Prostate gland (tissue), 2 donors: ENCODE results near the gene TMX3. TPM values are rescaled to one million over a fixed set of nuclear protein-coding genes. Genes with fewer than 3 reads are reported as not detected.
A peak's percentile ranks its signal among the peaks of the same experiment; 100 is the strongest.

Source experiments
- DNase-seq: peaks from one replicate; pipeline ENCODE4 v3.0.0-alpha.2; 2019; ENCODE audit warnings: low spot score
- H3K27ac ChIP-seq, 2 donors: fragments of 200-600 bp; sonication (generic); 2 replicates each; pipeline ENCODE4 v1.5.1; 2017 to 2019
- H3K27me3 ChIP-seq: fragments of 200-600 bp; sonication (generic); replicated peaks from 2 replicates; pipeline ENCODE4 v1.5.1; 2019; ENCODE audit not compliant: insufficient read depth
- H3K36me3 ChIP-seq, 2 donors: fragments of 200-600 bp; sonication (generic); 1 replicate in 1 of 2; 2 replicates in 1 of 2; pipeline versions ENCODE4 v1.5.1 to v1.8.1; 2017 to 2019
- H3K4me1 ChIP-seq: fragments of 200-600 bp; sonication (generic); replicated peaks from 2 replicates; pipeline ENCODE4 v1.5.1; 2019
- H3K4me3 ChIP-seq, 2 donors: fragments of 200-600 bp; sonication (generic); 2 replicates each; pipeline ENCODE4 v1.5.1; 2017 to 2019
- H3K9me3 ChIP-seq: fragments of 200-600 bp; sonication (generic); 2 replicates; pipeline ENCODE4 v1.5.1; 2017
- CTCF ChIP-seq, 4 experiments: fragments of 200-600 bp in 2 of 4; fragments of 450-650 bp in 2 of 4; sonication (generic) in 2 of 4; IDR thresholded peaks; 1 replicate in 3 of 4; 2 replicates in 1 of 4; pipeline ENCODE4 v1.5.1; 2016 to 2019; ENCODE audit warnings: antibody characterized with exemption in 4 of 4, mild to moderate bottlenecking in 2 of 4, moderate library complexity in 2 of 4
- POLR2A ChIP-seq: fragments of 450-650 bp; IDR thresholded peaks from one replicate; pipeline ENCODE4 v1.6.1; 2016; ENCODE audit warnings: antibody characterized with exemption, mild to moderate bottlenecking
- POLR2AphosphoS5 ChIP-seq: sonication (generic); formaldehyde crosslinking; IDR thresholded peaks from one replicate; pipeline ENCODE4 v1.6.1; 2017; ENCODE audit warnings: antibody characterized with exemption
- WGBS: methylation state at CpG from one replicate; pipeline ENCODE4 v1.1.5; 2018; 5-methylcytosine and 5-hydroxymethylcytosine counted together
- intact Hi-C: fragments of 100-400 bp; cut with DNase I; formaldehyde crosslinking; loops from one replicate; pipeline ENCODE4 v1.14.2; 2022
- total RNA-seq, 2 donors: library from RNA; depleted of rRNA; stranded (reverse); fragments of >200 nt; gene quantifications; one replicate each; pipeline ENCODE4 v1.1.0, GENCODE V29; 2016

TMX3 gene
- total RNA-seq, 2 donors from 2014 or later = 32.3 to 37.1 TPM

GRCh38 chr18:68724021-68724420, 9.1 kb upstream of the TMX3 start:
- DNase-seq = no peak
- Histone ChIP-seq H3K9me3 (no peaks in the 10 kb centered on the region), H3K4me1 (no peaks in the 10 kb centered on the region), H3K27me3 (no peaks in the 10 kb centered on the region), H3K4me3 (no peak overlapping the region), H3K27ac (no peak overlapping the region), H3K36me3 (no peaks in the 10 kb centered on the region)
- no peak for TF ChIP-seq CTCF (IDR thresholded peaks at IDR 0.05)
- TF ChIP-seq POLR2A = no peak
- TF ChIP-seq POLR2AphosphoS5 = no peak
- intact Hi-C loops = no loop called here
- 52% methylated on average over 4 of the region's 4 CpGs for WGBS

GRCh38 chr18:68723539-68723938, 8.6 kb upstream of the TMX3 start:
- Histone ChIP-seq H3K27me3 (no peaks in the 10 kb centered on the region), H3K4me3 (no peak overlapping the region), H3K36me3 (no peaks in the 10 kb centered on the region), H3K27ac (no peak overlapping the region), H3K4me1 (no peaks in the 10 kb centered on the region), H3K9me3 (no peaks in the 10 kb centered on the region)
- no peak for DNase-seq
- TF ChIP-seq CTCF (IDR thresholded peaks at IDR 0.05) (no peak), POLR2AphosphoS5 (no peak), POLR2A (no peak)
- intact Hi-C loops = no loop called here
- 93% methylated on average over 3 of the region's 3 CpGs for WGBS

- Histone ChIP-seq H3K4me3 (no peak overlapping the region), H3K27me3 (no peaks in the 10 kb centered on the region), H3K4me1 (no peaks in the 10 kb centered on the region), H3K36me3 (no peaks in the 10 kb centered on the region), H3K27ac (no peak overlapping the region), H3K9me3 (no peaks in the 10 kb centered on the region)
- intact Hi-C loops = no loop called here
- DNase-seq = no peak
- TF ChIP-seq POLR2AphosphoS5 (no peak), CTCF (IDR thresholded peaks at IDR 0.05) (no peak), POLR2A (no peak)
- WGBS = 85% methylated on average over 1 of the region's 1 CpG
These were observed 7.9 kb upstream of the TMX3 start for GRCh38 chr18:68722821-68723220.

GRCh38 chr18:68721681-68722583, 7.0 kb upstream of the TMX3 start:
- no peaks in the 10 kb centered on the region for H3K27me3 ChIP-seq
- TF ChIP-seq CTCF (IDR thresholded peaks at IDR 0.05) (no peak), POLR2AphosphoS5 (no peak), POLR2A (no peak)
- DNase-seq = no peak
- 57% methylated on average over 8 of the region's 8 CpGs for WGBS
- H3K4me1 ChIP-seq = no peaks in the 10 kb centered on the region
- H3K36me3 ChIP-seq = no peaks in the 10 kb centered on the region
- intact Hi-C loops = no loop called here
- H3K4me3 ChIP-seq = peak overlapping the region in 1 of 2 donors; percentile 6
- H3K9me3 ChIP-seq = no peaks in the 10 kb centered on the region
- peak overlapping the region in 1 of 2 donors; percentile 53 for H3K27ac ChIP-seq

GRCh38 chr18:68714366-68714711, 569 bp downstream of the TMX3 start:
- intact Hi-C loops = loop anchor here (10.0 kb wide), 1 partner anchor 1200 kb away; the partner anchor contains the start of gene DSEL
- Histone ChIP-seq H3K27me3 (no peaks in the 10 kb centered on the region), H3K4me3 (peak overlapping the region; percentile 69 to 92), H3K9me3 (no peaks in the 10 kb centered on the region), H3K27ac (peak overlapping the region; percentile 56 to 61), H3K4me1 (no peaks in the 10 kb centered on the region), H3K36me3 (no peaks in the 10 kb centered on the region)
- TF ChIP-seq POLR2A = no peak
- TF ChIP-seq POLR2AphosphoS5 = no peak
- no peak for TF ChIP-seq CTCF (IDR thresholded peaks at IDR 0.05)
- WGBS = 0% methylated on average over 14 of the region's 14 CpGs
- DNase-seq = peak; percentile 6
